Ecto neural progenitor cell (in vitro differentiated cells): ENCODE results near the gene OVCA2.

Experiments used
- DNase-seq: peaks from one replicate; pipeline ENCODE4 v3.0.0-alpha.2; 2018; ENCODE audit warnings: low spot score

OVCA2 gene

GRCh38 chr17:2065949-2066400, 24.2 kb downstream of the OVCA2 start:
- no peak for DNase-seq

DNA sequence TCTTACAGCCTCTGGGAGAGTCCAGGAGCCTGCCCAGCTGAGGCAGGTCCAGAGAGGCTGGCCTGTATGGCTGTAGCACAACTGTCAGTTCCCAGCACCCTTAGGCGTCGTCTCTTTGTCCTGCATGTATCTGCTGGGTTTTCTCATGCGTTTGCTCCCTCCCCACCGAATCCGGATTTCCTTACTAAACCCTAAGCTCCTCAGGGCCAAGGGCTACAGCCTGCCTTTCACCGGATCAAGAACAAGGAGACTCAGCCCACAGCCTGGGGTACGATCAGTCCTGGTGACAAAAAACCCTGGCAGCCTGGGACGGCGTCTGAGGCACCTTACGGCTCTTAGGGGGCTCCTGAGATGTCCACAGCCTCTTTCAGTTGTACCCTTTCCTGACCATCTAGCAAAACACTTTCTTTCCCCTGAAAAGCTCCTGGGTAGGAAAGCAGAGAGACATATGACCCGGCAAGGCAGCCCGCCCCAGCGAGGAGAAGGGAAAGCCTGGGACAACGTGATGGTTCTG, 25.3 kb downstream of the OVCA2 start:
- no peak for DNase-seq

DNA sequence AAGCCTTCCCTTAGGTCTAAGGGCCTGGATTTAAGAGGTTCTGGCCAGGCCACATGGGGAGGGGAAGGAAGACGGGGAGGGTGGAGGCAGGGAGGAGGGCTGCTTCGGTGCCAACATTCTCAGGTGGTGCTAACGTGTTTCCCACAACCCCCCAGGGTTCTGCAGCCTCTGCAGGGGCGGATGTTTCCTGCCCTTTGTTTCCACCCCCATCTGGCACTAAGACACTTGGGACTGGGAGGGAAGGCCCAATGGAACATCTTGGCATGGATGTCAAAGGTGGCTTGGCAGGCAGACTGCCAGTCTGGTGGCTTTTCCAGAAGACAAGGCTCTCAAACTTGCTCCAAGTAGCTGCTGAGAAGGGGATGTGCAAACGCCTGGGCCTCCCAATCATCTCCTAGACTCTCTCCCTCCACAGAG, 25.8 kb downstream of the OVCA2 start:
- no peak for DNase-seq

GRCh38 chr17:2068031-2068518, 26.3 kb downstream of the OVCA2 start:
- no peak for DNase-seq

GRCh38 chr17:2068519-2069051, 26.8 kb downstream of the OVCA2 start:
- DNase-seq, result no peak

DNA sequence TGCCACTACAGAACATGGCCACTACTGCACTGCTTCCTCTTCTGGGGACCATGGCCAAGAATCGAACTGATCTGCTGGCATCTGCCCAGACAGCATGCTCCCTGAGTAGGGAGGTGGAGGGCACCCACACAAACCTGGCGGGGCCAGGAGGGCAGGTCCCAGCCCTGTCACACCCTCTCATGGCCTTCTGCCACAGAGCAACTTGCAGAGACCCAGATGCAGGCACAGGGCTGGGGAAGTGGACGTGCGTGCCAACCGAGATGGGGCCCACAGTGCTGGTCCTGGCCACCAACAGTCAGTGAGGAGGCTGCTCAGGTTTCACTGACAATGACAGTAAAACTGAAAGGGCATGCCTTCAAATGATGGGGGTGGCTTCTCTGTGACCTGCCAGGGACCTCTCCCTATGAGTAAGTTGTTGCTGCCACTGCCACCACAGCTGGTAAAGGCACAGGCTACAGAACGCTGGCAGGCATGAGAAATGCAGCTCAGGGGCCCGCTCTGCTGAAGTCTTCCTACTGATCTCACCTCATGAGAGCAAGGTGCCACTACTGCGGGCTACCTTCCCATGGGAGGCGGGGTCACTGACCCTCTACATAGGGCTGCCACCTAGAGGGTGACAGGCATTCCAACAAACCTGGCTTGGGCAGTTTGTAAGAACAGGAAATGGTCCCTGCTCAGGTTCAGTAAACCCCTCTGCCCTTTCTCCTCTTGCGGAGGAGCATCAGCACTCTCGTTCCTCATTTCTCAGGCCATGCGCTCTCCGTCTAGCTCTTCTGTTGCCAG, 28.6 kb downstream of the OVCA2 start:
- DNase-seq, result no peak

GRCh38 chr17:2071024-2071385, 29.2 kb downstream of the OVCA2 start:
- no peak for DNase-seq

- DNase-seq, result no peak
Observed at GRCh38 chr17:2071455-2072281, 29.8 kb downstream of the OVCA2 start.

GRCh38 chr17:2074919-2075318, 33.1 kb downstream of the OVCA2 start:
- no peak for DNase-seq

- no peak for DNase-seq
Observed at GRCh38 chr17:2075336-2076086, 33.7 kb downstream of the OVCA2 start.

DNA sequence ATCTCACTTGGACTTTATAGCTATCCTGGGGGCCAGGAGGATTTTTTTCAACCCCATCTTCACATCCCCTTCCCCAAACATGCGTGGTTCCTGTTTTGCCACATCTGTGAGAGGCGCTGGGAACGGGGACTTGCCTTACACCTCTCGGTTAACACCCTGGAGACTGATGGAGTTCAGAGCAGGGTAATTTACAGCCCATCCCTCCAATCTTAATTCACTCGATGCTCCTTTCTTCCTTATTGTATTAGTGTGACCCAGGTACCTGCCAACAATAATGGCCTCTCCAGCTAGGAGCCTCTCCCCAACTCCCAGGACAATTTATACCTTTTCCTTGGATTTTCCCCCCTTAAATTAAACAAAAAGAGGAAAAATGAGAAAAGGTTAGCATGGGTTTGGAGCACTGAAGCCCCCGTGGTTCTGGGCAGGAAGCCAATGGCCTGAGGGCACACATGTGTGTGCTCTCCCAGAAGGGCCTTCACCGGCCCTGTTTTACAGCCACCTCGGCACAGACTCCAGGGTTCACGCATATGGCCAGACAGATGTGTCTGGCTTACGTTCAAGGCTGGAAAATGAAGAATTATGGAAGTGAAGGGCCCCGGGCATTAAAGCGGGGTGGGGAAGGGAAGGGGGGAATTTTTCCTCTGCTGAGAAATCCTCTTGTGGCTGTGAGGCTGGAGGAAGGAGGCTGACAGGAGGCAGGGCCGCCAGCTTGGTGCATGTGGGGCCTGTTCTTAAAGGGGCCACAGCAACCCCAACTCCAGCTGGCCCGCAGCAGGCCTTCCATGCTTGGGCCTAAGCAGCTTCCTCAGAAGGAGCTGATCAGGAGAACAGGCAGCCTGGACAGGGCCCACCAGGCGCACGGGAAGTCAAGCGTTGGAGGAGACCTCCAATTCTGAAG, 34.5 kb downstream of the OVCA2 start:
- DNase-seq, result no peak

DNA sequence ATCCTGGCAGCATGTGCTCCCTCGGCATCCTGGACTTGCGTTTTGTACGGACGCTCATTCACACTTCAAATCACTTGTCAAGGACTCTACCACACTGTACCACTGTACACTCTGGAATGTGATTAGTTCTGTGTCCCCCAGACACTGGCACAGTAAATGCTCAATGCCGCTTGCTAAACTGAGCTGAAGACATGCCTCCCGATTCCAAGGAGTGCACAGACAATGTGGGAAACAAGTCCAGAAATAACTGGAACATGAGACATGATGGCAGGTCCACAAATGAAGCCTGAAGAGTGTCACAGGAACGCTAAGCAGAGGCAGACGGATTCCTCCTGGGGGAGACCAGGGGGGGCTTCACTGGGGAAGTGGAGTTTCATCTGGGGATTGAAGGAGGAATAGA, 35.2 kb downstream of the OVCA2 start:
- DNase-seq, result no peak

DNA sequence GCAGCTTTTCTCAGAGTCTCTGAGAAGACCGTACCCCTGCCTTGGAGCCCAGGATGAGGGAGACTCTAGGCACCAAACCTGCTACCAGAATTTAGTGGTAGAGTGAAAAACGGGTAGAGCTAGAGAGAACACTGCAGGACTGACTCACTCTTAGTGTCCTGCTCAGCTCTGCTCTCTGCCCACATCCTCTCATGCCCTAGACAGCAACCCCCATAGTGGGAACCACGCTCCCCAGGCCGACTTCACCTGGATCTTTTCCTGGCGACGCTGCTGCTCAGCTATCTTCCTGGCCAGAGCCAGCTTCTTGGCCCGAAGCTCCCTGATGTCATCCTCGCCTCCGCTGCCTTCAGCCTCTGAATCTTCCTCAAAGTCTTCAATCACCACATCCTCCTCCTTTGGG, 39.7 kb downstream of the OVCA2 start:
- DNase-seq, result no peak

GRCh38 chr17:2082003-2082781, 40.4 kb downstream of the OVCA2 start:
- no peak for DNase-seq

- DNase-seq, result no peak
Observed at GRCh38 chr17:2083613-2084035, 41.8 kb downstream of the OVCA2 start.

DNA sequence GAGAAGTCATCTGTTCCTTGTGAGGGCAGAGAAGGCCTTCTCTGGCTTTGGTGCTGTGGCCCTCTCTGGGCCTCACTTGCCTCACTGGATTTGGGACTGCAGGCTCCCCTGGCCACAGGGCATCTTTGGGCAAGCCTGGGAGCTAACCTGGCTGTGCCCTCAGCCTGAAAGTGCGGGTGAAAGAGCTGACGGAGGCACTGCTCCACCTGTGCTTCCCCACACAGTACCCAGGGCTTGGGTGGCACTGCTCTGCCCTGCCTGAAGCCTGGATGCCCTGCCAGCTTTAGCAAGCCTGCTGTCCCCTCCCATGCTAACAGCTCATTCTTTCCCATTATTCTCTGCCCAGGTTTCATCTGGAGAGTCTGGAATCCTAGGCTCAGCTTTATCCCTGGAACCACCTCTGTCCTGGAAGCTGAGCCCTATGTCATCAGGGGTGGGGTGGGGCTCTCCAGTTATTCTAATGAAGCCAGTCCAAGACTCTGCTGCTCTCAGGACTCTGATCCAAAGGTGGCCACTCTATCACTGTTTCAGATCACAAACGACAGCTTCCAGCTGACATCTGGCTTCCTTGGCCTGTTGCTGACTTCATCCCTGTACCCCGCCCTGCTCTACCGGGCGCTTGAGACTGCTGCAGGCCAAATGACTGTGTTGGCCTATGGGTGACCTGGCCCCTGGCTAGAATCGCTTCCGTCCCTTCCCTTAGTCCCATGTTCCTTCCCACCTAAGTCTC, 42.4 kb downstream of the OVCA2 start:
- DNase-seq, result no peak

DNA sequence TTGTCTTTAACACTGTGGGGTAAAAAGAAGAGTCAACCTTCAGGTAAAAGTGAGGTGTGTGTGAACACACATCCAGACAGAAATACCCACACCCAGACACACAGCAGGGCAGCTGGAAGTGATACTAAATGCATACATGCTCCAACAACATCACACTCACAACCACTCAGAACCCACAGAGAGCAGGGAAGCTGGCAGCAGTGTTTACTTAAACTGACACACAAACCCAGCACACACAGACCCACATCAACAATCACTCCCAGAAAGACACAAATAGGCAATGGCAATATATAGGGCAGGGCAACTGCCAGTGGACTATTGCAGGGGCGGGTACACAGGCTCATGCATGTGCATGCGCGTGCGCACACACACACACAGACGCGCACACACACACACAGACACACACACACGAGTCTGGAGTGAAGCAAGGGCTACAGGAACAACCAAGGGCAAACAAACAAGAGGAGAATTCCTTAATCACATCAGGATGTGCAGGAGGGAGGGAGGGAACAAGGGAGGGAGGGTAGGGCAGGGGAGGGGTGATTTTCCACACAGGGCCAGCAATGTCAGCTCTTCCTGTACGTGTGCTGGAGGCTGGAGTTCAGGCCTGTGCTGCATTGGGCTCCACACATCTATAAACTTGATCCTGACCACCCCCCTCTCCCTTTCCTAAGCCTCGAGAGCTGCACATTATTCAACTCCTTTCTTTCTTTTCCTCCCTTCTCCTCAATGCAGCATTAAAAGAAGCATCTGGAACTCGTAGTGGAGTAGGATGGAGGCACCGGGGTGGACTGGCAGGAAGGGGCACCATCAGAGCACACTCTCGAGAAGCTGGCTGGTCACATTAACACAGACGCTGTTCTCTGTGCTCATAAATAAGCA, 43.2 kb downstream of the OVCA2 start:
- DNase-seq, result no peak

GRCh38 chr17:2085648-2085949, 43.8 kb downstream of the OVCA2 start:
- DNase-seq, result no peak

GRCh38 chr17:2086306-2086705, 44.5 kb downstream of the OVCA2 start:
- DNase-seq, result no peak
